Measurements from ENCODE around the gene PAM.

- no peak for TF ChIP-seq POLR2A (IDR thresholded peaks at IDR 0.05; ENCODE audit: low read depth, low read length)
- no peak for TF ChIP-seq TAF1 (IDR thresholded peaks at IDR 0.05; ENCODE audit: low read depth, low read length)
- TF ChIP-seq POLR2AphosphoS5 (IDR thresholded peaks at IDR 0.05; ENCODE audit: low read depth, low read length), result no peak
These were observed 201.5 kb downstream of the PAM start for GRCh38 chr5:102956599-102956998.

All from GM12891 (cell line).